SIG-M5 treated with dmso at 0.1 percent for 504 hours (cell line): Measurements from ENCODE around the gene GALNTL6.
"Not testable (repeated sequence)": the region's sequence is repeated elsewhere in the genome, so short reads cannot be mapped to it uniquely, and the experiment has no call there.

ENCODE experiments used
- DNase-seq: peaks from one replicate; lab custom pipeline; 2025; ENCODE audit not compliant: unreplicated experiment; lab: John Stamatoyannopoulos, UW

GALNTL6 gene

GRCh38 chr4:172970189-172970588, 1157.0 kb downstream of the GALNTL6 start:
- DNase-seq: not testable (repeated sequence)

- DNase-seq: no peak
Measured at GRCh38 chr4:172974586-172974985, 1161.4 kb downstream of the GALNTL6 start.

GRCh38 chr4:172975651-172976229, 1162.5 kb downstream of the GALNTL6 start:
- DNase-seq: no peak

- not testable (repeated sequence) for DNase-seq
Measured at GRCh38 chr4:172977491-172978041, 1164.4 kb downstream of the GALNTL6 start.

- no peak for DNase-seq
Measured at GRCh38 chr4:172978848-172979247, 1165.6 kb downstream of the GALNTL6 start.

GRCh38 chr4:172979332-172979731, 1166.1 kb downstream of the GALNTL6 start:
- no peak for DNase-seq

- no peak for DNase-seq
Measured at GRCh38 chr4:172980219-172980618, 1167.0 kb downstream of the GALNTL6 start.

- DNase-seq: peak; percentile 18
Measured at GRCh38 chr4:172982151-172982590, 1169.0 kb downstream of the GALNTL6 start.

GRCh38 chr4:172983014-172983413, 1169.8 kb downstream of the GALNTL6 start:
- DNase-seq: no peak

GRCh38 chr4:172983631-172984030, 1170.4 kb downstream of the GALNTL6 start:
- DNase-seq: no peak

- no peak for DNase-seq
Measured at GRCh38 chr4:172985552-172985951, 1172.3 kb downstream of the GALNTL6 start.

- no peak for DNase-seq
Measured at GRCh38 chr4:172986114-172986513, 1172.9 kb downstream of the GALNTL6 start.

- DNase-seq: no peak
Measured at GRCh38 chr4:172989984-172990820, 1177.0 kb downstream of the GALNTL6 start.

GRCh38 chr4:172992648-172993378, 1179.6 kb downstream of the GALNTL6 start:
- no peak for DNase-seq

GRCh38 chr4:172995161-172995560, 1182.0 kb downstream of the GALNTL6 start:
- no peak for DNase-seq

- no peak for DNase-seq
Measured at GRCh38 chr4:172995704-172996103, 1182.5 kb downstream of the GALNTL6 start.

GRCh38 chr4:172996571-172997216, 1183.5 kb downstream of the GALNTL6 start:
- no peak for DNase-seq

- DNase-seq: no peak
Measured at GRCh38 chr4:172997217-172997609, 1184.0 kb downstream of the GALNTL6 start.

- DNase-seq: no peak
Measured at GRCh38 chr4:172997856-172998255, 1184.7 kb downstream of the GALNTL6 start.

- DNase-seq: peak; percentile 35
Measured at GRCh38 chr4:172998527-172999469, 1185.6 kb downstream of the GALNTL6 start.
